Measurements from ENCODE around the gene DGKE.

The DGKE gene

GRCh38 chr17:56880571-56880970 lies 46.6 kb downstream of the DGKE start:
- H3K4me3 ChIP-seq (ENCODE audit: low read depth, low read length), result no peak overlapping the region
- in situ Hi-C loops (cut with HindIII; ENCODE audit: low sequenced_read_pairs), result no loop called here
- no peak for TF ChIP-seq CTCF (IDR thresholded peaks at IDR 0.05; ENCODE audit: low read depth, low read length)
- no peak for DNase-seq (ENCODE audit: low read depth, low spot score)

- DNase-seq (ENCODE audit: low read depth, low spot score), result no peak
- in situ Hi-C loops (cut with HindIII; ENCODE audit: low sequenced_read_pairs), result no loop called here
- no peak overlapping the region for H3K4me3 ChIP-seq (ENCODE audit: low read depth, low read length)
- no peak for TF ChIP-seq CTCF (IDR thresholded peaks at IDR 0.05; ENCODE audit: low read depth, low read length)
Observed at GRCh38 chr17:56881685-56882295, 47.8 kb downstream of the DGKE start.

GRCh38 chr17:56883616-56884015 lies 49.7 kb downstream of the DGKE start:
- TF ChIP-seq CTCF (IDR thresholded peaks at IDR 0.05; ENCODE audit: low read depth, low read length), result no peak
- H3K4me3 ChIP-seq (ENCODE audit: low read depth, low read length), result no peak overlapping the region
- in situ Hi-C loops (cut with HindIII; ENCODE audit: low sequenced_read_pairs), result no loop called here
- DNase-seq (ENCODE audit: low read depth, low spot score), result no peak

GRCh38 chr17:56884483-56885311 lies 50.7 kb downstream of the DGKE start:
- TF ChIP-seq CTCF (IDR thresholded peaks at IDR 0.05; ENCODE audit: low read depth, low read length), result no peak
- in situ Hi-C loops (cut with HindIII; ENCODE audit: low sequenced_read_pairs), result no loop called here
- no peak for DNase-seq (ENCODE audit: low read depth, low spot score)
- no peak overlapping the region for H3K4me3 ChIP-seq (ENCODE audit: low read depth, low read length)

- H3K4me3 ChIP-seq (ENCODE audit: low read depth, low read length), result no peak overlapping the region
- no peak for TF ChIP-seq CTCF (IDR thresholded peaks at IDR 0.05; ENCODE audit: low read depth, low read length)
- no peak for DNase-seq (ENCODE audit: low read depth, low spot score)
- in situ Hi-C loops (cut with HindIII; ENCODE audit: low sequenced_read_pairs), result no loop called here
Observed at GRCh38 chr17:56885312-56885657, 51.3 kb downstream of the DGKE start.

- in situ Hi-C loops (cut with HindIII; ENCODE audit: low sequenced_read_pairs), result no loop called here
- H3K4me3 ChIP-seq (ENCODE audit: low read depth, low read length), result no peak overlapping the region
- no peak for DNase-seq (ENCODE audit: low read depth, low spot score)
- no peak for TF ChIP-seq CTCF (IDR thresholded peaks at IDR 0.05; ENCODE audit: low read depth, low read length)
Observed at GRCh38 chr17:56886288-56886731, 52.4 kb downstream of the DGKE start.
